ENCODE results near the gene CERS6. TPM values are rescaled to one million over a fixed set of nuclear protein-coding genes. Genes with fewer than 3 reads are reported as not detected.

Gene CERS6
- polyA plus RNA-seq, 1 donor (not counting 4 experiments of a cell fraction or from before 2014, with no cell fraction given): 19.5 TPM

GRCh38 chr2:168564641-168565040 is 108.6 kb downstream of the CERS6 start:
- FAIRE-seq (no peak), DNase-seq (ENCODE audit: low read depth, low spot score) (no peak)
- H3K27ac ChIP-seq (ENCODE audit: control insufficient read depth, insufficient read depth, low read length): peak overlapping the region; percentile 83
- peaks cover 4% of the 10 kb centered on the region for H3K9me1 ChIP-seq (ENCODE audit: control insufficient read depth, extremely low read depth, insufficient read depth, low read length)
- no peaks in the 10 kb centered on the region for H3K9me3 ChIP-seq (ENCODE audit: control insufficient read depth, low read depth, low read length)
- no peak overlapping the region for H3K4me3 ChIP-seq (ENCODE audit: control insufficient read depth in 2 of 3, extremely low read depth in 1 of 3, insufficient read depth in 2 of 3, low read depth in 1 of 3, low read length in 3 of 3)
- dilution Hi-C loops (cut with MboI; ENCODE audit: extremely low pct_ligation_motif_present, low sequenced_read_pairs): no loop called here
- no peaks in the 10 kb centered on the region for H4K20me1 ChIP-seq (ENCODE audit: control insufficient read depth, extremely low read depth, insufficient read depth, low read length)
- H3K4me1 ChIP-seq (ENCODE audit: control insufficient read depth, extremely low read depth, insufficient read depth, low read length): peaks cover 35% of the 10 kb centered on the region
- H3K27me3 ChIP-seq (ENCODE audit: control insufficient read depth, extremely low read depth, insufficient read depth, low read length): no peaks in the 10 kb centered on the region
- no peak for TF ChIP-seq EZH2 (IDR thresholded peaks at IDR 0.05; ENCODE audit: low read length)
- no peak for TF ChIP-seq CTCF (optimal IDR thresholded peaks at IDR 0.05 in 1 of 3, IDR thresholded peaks at IDR 0.05 in 1 of 3, conservative IDR thresholded peaks at IDR 0.05 in 1 of 3; ENCODE audit: extremely low read depth in 1 of 3, insufficient read depth in 2 of 3, low read length in 3 of 3)
- H3K4me2 ChIP-seq (ENCODE audit: control insufficient read depth, extremely low read depth, insufficient read depth, low read depth, low read length): peak overlapping the region; percentile 47
- peaks cover 33% of the 10 kb centered on the region for H3K79me2 ChIP-seq (ENCODE audit: control insufficient read depth, insufficient read depth, low read length)
- H3K9ac ChIP-seq (ENCODE audit: control insufficient read depth, extremely low read depth, insufficient read depth, low read length): peak overlapping the region; percentile 61
- peaks cover 2 to 3% of the 10 kb centered on the region in 2 experiments for H3K36me3 ChIP-seq (ENCODE audit: control insufficient read depth in 2 of 2, extremely low read depth in 1 of 2, insufficient read depth in 2 of 2, low read length in 2 of 2)
- no peak overlapping the region for H2AFZ ChIP-seq (ENCODE audit: control insufficient read depth, low read length)

DNA sequence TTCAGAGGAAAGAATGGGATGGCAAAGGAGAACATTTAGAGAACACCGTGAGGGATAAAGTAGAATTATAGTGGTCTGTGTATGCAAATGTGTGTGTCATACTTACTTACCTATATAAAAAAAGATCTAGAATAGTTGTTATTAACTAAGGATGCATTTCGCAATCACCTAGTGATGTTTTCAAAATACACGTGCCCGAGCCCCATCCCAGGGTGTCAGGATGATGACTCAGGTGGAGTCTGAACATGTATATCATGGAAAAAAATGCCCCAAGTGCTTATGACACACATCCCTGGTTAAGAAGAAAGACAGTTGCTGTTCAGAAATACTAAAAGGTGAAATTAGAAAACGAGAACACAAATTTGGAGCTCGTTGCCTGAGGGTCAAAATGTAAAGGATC is 109.0 kb downstream of the CERS6 start:
- no peaks in the 10 kb centered on the region for H4K20me1 ChIP-seq (ENCODE audit: control insufficient read depth, extremely low read depth, insufficient read depth, low read length)
- peak overlapping the region; percentile 61 for H3K9ac ChIP-seq (ENCODE audit: control insufficient read depth, extremely low read depth, insufficient read depth, low read length)
- DNase-seq (ENCODE audit: low read depth, low spot score): peak; percentile 84
- H2AFZ ChIP-seq (ENCODE audit: control insufficient read depth, low read length): no peak overlapping the region
- H3K9me1 ChIP-seq (ENCODE audit: control insufficient read depth, extremely low read depth, insufficient read depth, low read length): peaks cover 4% of the 10 kb centered on the region
- H3K36me3 ChIP-seq (ENCODE audit: control insufficient read depth in 2 of 2, extremely low read depth in 1 of 2, insufficient read depth in 2 of 2, low read length in 2 of 2): peaks cover 2 to 3% of the 10 kb centered on the region in 2 experiments
- peak overlapping the region; percentile 83 for H3K27ac ChIP-seq (ENCODE audit: control insufficient read depth, insufficient read depth, low read length)
- peak overlapping the region; percentile 76 for H3K4me2 ChIP-seq (ENCODE audit: control insufficient read depth, extremely low read depth, insufficient read depth, low read depth, low read length)
- FAIRE-seq: peak; percentile 93
- H3K4me3 ChIP-seq (ENCODE audit: control insufficient read depth in 2 of 3, extremely low read depth in 1 of 3, insufficient read depth in 2 of 3, low read depth in 1 of 3, low read length in 3 of 3): no peak overlapping the region
- peaks cover 34% of the 10 kb centered on the region for H3K79me2 ChIP-seq (ENCODE audit: control insufficient read depth, insufficient read depth, low read length)
- H3K27me3 ChIP-seq (ENCODE audit: control insufficient read depth, extremely low read depth, insufficient read depth, low read length): no peaks in the 10 kb centered on the region
- H3K9me3 ChIP-seq (ENCODE audit: control insufficient read depth, low read depth, low read length): no peaks in the 10 kb centered on the region
- TF ChIP-seq EZH2 (IDR thresholded peaks at IDR 0.05; ENCODE audit: low read length): no peak
- TF ChIP-seq CTCF (optimal IDR thresholded peaks at IDR 0.05 in 1 of 3, IDR thresholded peaks at IDR 0.05 in 1 of 3, conservative IDR thresholded peaks at IDR 0.05 in 1 of 3; ENCODE audit: extremely low read depth in 1 of 3, insufficient read depth in 2 of 3, low read length in 3 of 3): no peak
- H3K4me1 ChIP-seq (ENCODE audit: control insufficient read depth, extremely low read depth, insufficient read depth, low read length): peaks cover 38% of the 10 kb centered on the region
- dilution Hi-C loops (cut with MboI; ENCODE audit: extremely low pct_ligation_motif_present, low sequenced_read_pairs): no loop called here
